ENCODE data around the gene NAT14.
"Not testable (repeated sequence)": the region's sequence is repeated elsewhere in the genome, so short reads cannot be mapped to it uniquely, and the experiment has no call there.

The NAT14 gene

DNA sequence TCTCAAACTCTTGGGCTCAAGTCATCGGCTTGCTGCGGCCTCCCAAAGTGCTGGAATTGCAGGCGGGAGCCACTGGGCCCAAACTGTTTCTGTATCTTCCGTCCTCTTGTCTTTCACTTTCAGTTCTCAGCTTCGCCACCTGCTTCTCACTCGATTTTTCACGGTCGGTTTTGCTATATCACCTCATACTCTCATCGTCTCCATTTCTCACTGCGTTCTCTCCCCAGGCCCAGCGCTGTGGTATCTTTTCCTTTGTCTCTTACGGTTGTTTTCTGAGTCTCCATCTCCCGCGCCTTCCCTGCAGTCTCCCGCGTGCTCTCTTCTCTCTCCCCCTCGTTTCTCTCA, 18.1 kb downstream of the NAT14 start:
- no peak for DNase-seq (ENCODE audit: low read depth)

DNA sequence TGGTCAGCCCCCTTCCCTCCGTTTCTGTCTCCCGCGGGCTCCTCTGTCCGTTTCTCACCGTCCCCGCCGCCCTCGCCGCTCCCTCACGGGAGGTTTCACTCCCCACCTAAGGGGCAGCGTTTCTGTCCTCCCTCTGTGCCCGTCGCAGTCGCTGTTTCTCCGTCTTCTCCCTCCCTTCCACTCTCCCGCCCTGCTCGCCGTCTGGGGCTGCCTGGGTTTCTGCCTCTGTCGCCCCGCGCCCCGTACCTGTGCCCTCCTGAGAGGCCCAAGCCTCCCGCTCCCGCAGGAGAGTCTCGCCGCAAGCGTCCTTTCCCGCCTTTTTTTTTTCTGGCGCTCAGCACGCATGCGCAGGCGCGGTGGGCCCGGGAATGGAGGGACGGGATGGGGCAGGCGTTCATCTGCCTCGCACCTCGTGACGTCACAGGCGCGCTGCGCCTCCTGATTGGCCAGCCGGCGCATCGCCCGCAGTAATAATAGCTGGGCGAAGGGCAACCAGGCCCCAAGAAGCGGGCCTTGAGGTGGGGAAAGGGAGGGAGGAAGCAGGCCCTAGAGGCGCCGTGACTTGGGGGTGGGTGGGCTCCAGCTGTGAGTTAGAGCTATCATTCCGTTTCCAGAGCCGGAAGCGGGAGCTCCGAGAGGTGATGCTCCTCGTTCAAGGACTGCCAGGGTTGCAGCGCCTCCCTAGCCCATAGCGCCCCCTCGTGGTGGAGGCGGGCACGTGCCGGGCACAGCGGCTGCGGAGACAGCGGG, 18.7 kb downstream of the NAT14 start:
- peak; percentile 81 for DNase-seq (ENCODE audit: low read depth)

DNA sequence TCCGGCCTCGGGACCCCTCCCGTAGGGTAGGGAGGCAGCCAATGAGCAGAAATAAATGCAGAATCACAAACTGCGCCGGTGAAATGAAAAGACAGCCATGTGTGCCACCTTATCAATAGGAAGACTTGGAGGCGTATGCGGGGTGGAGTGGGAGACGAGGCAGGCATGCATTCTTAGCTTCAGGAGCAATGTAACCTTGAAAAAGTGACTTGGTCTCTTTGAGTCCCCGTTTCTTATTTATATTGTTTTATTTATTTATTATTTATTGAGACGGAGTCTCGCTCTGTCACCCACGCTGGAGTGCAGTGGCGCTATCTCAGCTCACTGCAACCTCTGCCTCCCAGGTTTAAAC, 19.2 kb downstream of the NAT14 start:
- no peak for DNase-seq (ENCODE audit: low read depth)

DNA sequence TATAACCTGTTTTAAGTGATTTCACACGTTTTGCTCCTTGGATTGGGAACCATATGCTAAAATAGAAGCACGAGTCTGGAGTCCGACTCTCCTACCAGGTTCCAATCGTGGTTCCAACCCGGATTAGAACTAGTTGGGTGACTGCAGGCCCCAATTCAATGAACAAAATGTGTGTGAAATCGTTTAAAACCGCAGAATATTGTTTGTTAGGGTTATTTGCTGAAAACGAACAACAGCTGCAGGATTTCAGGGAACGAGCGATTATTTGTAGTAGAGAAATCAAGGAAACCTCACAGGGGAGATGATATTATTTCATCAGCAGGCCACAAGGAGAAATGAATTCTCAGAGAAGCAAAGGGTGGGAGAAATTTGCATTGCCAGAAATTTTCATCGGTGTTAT, 20.0 kb downstream of the NAT14 start:
- DNase-seq (ENCODE audit: low read depth) = no peak

DNA sequence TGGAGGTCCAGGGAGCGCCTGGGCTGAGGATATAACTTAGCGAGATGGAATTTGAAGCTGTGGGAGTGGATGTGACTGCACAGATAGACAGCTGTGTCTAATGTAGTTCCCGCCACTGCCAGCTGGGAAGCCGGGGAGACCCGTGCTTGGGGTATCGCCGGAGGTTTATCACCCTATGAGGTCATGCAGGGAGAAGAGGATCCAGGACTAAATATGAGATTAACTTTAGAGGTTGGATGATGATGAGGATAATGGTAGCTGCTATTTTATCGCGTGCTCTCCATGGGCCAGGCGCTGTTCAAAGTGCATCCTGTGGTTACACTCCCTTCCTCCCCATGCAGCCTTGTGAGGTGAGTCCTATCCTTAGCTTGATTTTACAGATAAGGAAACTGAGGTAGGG, 23.1 kb downstream of the NAT14 start:
- no peak for DNase-seq (ENCODE audit: low read depth)

DNA sequence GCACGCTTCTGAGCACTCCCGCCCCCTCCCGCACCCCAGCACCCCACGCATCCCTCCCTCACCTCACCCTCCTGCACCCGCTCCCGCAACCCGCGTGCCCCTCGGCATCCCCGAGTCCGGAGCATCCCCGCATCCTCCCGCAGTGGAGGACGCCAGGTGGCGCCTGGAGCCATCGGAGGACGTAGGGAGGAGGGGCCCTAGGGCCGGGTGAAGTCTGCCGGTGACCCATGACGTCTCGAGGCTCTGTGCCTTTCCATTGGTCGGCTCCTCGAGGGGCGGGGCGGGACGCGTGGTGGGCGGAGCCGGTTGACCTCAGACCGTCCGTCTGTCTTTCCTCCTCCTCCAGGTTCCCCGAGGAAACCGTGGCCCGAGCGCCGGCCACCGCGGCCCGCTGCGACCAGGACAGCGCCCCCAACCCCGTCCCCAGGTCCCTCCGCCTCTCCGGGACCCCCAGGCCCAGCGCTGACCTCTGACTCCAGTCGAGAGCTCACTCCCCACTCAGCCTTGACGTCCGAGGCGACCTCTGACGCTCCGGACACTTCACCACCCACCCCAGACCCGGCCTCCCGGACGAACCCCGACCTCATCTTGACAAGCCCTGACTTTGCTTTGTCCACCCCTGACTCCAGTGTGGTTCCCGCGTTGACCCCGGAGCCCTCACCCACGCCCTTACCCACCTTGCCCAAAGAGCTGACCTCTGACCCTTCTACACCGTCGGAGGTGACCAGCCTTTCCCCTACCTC, 32.1 kb downstream of the NAT14 start:
- peak; percentile 88 for DNase-seq (ENCODE audit: low read depth)

DNA sequence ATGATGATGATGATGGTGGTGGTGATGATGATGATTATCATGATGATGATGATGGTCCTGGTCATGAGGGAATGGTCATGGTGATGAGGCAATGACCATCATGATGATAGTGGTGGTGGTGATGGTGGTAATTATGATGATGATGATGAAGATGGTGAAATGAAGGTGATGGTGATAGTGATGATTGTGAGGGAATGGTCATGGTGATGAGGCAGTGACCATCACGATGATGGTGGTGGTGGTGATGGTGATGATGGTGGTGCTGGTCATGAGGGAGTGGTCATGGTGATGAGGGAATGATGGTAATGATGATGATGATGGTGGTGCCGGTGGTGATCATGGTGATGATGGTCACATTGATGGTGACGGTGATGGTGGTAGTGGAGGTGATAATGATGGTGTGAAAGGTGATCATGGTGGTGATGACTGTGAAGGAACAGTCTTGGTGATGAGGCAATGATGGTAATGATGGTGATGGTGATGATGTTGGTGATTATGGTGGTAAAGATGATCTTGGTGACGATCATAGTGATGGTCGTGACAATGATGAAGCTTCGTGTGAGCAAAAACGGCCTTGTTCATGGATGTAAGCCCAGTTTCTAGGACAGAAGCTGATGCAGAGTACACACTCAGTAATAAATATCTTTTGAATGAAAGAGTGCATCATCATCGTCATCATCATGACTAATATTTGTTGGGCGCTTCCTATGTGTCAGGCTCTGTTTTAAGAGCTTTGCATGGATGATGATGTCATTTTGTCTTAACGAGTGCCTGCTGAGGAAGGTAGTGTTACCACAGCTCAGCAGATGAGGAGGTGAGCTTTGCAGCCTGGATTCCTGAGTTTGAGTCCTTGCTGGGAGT, 34.7 kb downstream of the NAT14 start:
- DNase-seq (ENCODE audit: low read depth) = peak; percentile 90

DNA sequence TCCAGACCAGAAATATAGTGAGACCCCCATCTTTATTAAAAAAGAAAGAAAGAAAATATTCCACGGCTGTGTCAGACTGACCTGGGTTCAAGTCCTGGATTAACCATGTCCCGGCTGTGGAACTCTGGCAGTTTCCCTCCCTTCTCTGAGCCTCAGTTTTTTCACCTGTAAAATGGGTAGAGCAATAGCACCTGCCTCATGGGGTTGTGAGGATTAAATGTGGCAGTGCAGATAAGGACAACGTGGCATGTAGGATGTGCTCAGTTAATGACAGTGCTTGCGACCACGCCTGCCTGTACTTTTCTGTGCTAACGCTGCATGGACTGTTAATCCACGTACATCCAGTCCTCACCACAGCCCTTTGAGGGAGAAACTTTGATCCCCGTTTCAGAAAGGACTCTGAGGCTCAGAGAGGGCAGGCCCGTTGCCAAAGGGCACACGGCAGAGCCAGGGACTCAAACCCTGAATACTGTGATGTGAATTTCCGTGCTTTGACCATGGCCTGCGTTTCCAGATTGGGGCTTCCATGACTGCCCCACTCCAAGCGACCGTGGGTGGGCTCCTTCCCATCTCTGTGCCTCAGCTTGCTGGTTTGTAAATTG, 35.8 kb downstream of the NAT14 start:
- no peak for DNase-seq (ENCODE audit: low read depth)

DNA sequence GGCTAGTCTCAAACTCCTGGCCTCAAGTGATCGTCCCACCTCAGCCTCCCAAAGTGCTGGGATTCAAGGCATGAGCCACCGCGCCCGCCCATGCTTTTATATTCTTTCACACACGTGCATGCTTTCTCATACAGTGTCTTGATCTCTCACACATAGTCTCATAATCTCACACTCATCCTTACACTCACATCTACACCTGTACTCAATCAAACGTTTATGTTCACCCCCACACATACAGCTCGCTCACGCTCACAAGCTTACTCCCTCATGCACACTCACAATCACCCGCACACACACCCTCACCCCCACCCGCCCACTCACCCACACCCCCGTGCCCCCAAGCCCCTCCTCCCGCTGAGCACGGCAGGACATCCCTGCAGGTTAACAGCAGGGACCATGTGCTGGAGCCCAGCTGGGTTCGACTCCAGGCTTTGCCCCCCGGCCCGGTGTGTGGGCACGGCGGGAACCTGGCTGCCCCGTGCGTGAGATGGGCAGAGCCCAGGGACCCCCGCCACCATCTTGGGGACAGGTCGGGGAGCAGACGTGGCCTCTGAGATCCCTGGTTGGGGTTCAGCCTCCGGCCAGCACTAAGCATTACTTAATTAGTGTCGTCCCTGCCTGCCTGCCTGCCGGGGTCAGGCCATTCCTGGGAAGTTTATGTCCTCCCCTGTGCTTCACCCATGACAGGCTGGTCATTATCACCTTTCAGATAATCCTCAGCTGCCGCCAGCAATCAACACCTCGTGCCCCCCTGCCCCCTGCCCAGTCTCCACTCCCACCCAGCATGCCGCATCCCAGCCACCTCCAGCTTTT, 40.5 kb downstream of the NAT14 start:
- DNase-seq (ENCODE audit: low read depth) = no peak

DNA sequence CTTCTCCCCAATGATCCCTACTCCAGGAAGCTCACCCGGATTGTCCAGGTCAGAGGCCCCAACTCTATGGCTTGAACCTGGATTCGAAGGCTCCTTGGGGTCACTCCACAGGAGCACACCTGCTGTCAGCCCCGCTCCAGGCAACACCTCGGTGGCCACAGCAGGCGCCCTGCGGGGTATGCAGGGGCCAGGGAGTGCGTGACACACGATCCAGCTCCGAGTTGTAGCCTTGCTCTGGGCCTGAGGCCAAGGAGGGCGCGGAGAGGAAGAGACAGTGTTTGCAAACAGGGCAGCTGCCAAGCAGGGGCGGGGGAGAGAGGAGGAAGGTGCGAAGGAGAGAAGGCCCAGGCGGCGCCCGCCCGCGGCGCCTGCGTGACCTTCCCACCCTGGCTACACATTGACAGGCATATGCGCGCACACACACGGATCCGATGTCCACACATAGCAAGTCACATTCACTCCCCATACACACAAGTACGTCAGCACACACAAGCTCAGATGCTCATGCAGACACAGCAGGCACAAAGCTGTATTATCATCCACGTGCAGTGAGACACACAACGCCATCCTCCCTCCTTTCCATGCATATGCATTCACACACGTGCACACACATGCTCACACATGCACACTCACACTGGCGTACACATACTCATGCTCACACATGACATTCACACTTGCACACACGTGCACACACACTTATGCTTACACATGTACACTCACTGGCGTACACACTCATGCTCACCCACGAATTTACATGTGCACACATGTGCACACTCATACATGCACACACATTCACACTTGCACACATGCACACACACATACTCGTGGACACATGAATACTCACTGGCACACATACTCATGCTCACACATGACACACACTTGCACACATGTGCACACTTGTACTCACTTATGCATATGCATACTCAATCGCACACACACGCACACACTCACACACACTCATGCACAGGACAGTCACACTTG, 41.5 kb downstream of the NAT14 start:
- peak; percentile 68 for DNase-seq (ENCODE audit: low read depth)

DNA sequence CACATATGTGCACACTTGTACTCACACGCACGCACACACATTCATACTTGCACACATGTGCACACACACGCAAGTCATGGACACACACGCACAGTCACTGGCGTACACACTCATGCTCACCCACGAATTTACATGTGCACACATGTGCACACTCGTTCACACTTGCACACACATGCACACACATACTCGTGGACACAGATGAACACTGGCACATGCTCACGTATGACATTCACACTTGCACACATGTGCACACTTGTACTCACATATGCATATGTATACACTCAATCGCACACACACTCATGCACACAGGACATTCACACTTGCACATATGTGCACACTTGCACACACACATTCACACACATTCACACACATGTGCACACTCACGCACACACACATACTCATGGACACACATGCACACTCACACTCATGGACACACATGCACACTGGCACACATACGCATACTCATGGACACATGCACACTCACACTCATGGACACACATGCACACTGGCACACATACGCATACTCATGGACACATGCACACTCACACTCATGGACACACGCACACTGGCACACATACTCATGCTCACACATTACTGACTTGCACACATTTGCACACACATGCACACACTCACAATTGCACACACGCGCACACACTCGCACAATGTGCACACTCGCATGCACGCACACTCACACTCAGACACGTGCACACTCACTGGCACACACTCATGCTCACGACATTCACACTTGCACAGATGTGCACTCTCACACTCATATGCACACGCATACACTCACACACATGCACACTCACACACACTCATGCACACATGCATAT, 42.4 kb downstream of the NAT14 start:
- no peak for DNase-seq (ENCODE audit: low read depth)

DNA sequence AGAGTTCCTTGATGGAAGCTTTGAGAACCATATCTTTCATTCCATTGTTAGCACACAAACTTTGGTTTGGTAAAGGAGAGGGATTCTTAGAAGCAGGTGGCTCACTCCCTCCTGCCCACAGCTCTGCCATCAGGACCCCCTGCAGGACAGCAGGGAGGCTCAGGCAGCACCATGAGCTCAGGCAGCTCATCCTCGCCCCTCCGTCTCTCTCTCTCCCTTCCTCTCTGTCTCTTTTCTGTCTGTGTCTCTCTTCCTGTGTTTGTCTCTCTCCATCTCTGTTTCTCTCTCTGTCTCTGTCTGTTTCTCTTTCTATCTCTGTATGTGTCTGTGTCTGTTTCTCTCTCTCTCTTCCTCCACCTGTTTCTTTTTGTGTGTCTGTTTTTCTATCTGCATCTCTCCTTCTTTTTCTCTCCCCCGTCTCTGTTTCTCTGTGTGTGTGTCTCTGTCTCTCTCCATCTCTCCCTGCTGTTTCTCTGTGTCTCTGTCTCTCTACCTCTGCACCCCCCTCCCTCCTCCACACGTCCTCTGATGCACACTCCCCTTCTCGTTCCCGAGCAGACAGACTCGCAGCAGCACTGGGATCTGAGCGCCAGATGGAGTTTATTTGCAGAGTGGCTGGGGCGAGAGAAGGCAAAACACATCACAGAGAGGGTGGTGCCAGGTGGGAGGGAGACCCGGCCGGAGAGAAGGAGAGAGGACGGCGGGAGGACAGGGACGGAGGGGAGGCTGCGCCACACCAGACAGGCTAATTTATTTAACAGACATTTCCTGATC, 43.2 kb downstream of the NAT14 start:
- peak; percentile 22 for DNase-seq (ENCODE audit: low read depth)

DNA sequence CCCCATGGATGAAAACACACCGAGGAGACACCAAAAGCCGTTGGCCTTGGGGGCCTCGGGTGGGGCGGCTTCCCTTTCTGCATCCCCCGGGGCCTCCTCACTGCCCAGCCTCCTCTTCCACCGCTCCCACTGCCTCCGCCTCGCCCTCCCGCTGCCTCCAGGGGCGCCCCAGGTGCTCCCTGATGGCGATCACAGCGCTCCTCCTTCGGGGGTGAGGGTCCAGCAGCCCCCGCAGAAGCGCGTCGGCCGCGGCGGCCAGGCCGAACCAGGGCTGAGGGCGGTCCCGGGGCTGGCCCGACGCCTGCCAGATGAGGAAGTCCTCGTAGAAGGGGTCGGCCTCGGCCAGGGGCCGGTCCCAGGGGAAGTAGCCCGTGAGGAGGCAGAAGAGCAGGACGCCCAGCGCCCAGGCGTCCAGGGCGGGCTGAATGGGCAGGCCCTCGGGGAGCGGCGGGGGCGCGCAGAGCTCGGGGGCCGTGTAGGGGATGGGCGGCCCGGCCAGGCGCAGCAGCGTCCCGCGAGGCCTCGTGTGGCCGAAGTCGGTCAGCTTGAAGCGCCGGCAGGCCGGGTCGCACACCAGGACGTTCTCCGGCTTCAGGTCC, 44.7 kb downstream of the NAT14 start:
- no peak for DNase-seq (ENCODE audit: low read depth)

DNA sequence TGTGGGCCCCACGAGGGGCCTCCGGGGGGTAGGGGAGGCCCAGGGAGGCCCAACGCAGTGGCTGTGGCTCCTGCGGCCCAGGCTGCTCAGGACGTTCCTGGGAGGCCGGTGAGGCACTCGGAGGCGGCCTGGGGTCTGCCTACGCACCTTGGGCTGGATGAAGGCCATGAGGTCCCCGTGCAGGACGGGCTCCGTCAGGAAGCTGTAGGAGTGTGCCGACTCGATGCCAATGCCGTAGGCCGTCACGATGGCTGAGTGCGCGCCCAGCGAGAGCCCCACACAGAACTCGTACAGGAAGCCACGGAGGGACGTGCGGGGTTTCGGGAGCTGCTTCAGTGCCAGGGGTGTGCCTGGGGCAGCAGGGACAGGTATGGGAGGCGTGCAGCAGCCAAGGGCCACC, 46.0 kb downstream of the NAT14 start:
- DNase-seq (ENCODE audit: low read depth) = no peak

DNA sequence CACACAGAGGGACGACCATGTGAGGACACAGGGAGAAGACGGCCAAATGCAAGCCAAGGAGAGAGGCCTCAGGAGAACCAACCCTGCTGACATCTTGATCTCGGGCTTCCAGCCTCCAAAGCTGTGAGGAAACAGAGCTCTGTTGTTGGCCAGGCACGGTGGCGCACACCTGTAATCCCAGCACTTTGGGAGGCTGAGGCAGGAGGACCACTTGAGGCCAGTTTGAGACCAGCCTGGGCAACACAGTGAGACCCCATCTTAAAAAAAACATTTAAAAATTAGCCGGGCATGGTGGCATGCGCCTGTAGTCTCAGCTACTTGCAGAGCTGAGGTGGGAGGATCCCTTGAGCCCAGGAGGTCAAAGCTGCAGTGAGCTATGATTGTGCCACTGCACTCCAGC, 49.3 kb downstream of the NAT14 start:
- not testable (repeated sequence) for DNase-seq (ENCODE audit: low read depth)

DNA sequence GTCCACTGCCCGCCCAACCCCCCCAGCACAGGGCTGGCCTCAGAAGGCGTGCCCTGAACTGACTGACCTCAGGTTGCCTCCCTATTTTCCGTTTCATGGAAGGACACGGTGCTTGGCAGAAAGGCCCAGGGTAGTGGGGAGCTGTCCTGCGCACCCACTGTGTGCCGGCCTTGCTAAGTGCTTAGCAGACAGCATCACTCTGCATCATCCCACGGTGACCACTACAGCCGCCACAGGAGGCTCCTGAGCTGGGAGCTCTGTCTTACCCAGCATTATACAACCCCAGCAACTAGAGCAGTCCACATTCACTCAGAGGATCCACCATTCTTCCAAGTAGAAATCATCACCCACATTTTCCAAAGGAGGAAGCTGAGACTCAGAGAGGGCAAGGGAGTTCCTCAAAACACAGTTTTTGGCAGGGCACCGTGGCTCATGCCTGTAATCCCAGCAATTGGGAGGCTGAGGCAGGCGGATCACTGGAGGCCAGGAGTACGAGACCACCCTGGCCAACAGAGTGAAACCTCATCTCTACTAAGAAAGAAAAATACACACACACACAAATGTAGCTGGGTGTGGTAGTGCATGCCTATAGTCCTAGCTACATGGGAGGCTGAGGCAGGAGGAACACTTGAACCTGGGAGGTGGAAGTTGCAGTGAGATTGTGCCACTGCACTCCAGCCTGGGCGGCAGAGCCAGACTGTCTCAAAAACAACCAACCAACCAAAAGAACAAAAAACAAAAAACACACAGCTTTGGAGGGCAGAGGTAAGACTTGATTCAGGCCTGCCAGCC, 50.4 kb downstream of the NAT14 start:
- DNase-seq (ENCODE audit: low read depth) = no peak

DNA sequence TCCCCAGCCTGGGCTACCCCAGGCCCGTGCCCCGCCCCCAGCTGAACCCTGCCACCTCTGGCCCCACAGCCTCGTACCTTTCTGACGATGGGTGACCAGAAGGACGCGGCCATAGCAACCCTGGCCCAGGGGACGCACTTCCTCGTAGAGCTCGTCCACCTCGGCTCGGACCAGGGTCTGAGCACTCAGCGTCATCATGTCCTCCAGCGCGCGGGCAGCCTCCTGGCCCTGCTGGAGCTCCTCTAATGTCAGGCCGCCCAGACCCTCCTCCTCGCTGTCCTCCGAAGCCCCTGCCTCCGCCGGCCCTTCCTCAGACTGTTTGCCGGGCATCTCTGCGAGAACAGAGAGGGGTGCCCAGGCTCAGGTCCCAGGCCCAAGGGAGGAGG, 51.0 kb downstream of the NAT14 start:
- no peak for DNase-seq (ENCODE audit: low read depth)

DNA sequence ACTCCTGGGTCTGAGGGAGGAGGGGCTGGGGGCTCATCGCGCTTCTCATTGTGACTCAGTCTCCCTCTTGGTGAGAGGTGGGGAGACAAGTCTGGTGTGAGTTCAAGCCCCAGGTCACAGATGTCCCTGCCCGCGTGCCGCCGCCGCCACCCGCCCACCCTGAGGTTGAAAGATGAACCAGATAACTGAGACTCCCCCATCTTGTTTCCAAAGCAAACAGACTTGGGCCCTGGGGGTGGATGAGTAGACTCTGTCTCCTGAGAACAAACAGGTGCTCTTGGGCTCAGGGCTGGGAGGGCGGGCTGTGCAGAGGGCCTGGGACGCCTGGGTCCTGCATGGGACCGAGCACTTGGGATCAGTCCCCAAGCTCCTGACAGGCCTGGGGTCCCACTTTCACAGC, 51.4 kb downstream of the NAT14 start:
- no peak for DNase-seq (ENCODE audit: low read depth)

Data from iris pigment epithelial cell (primary cell).